GM23338 (cell line): ENCODE measurements around the gene ANKZF1. TPM values are rescaled to one million over a fixed set of nuclear protein-coding genes. Genes with fewer than 3 reads are reported as not detected.

Experiments used
- ATAC-seq: fragments of 200-7000 bp; cut with Tn5 transposase; 3 replicates; pipeline ENCODE4 v1.9.1; 2020
- DNase-seq: peaks from one replicate; pipeline ENCODE4 v3.0.0-alpha.2; 2015; ENCODE audit warnings: low spot score
- H2AFZ ChIP-seq: fragments of 200-600 bp; sonication (generic); 2 replicates; pipeline ENCODE4 v1.8.0; 2016; ENCODE audit warnings: antibody characterized with exemption, mild to moderate bottlenecking, moderate library complexity
- H3F3A ChIP-seq: fragments of 200-600 bp; sonication (generic); replicated peaks from 2 replicates; pipeline ENCODE4 v1.8.0; 2017; ENCODE audit warnings: antibody characterized with exemption, mixed run types, low read depth
- H3K27ac ChIP-seq: fragments of 200-600 bp; sonication (generic); 2 replicates; pipeline ENCODE4 v1.6.1; 2016; ENCODE audit warnings: low read depth
- H3K27me3 ChIP-seq: fragments of 200-600 bp; sonication (generic); 2 replicates; pipeline ENCODE4 v1.8.0; 2016; ENCODE audit warnings: mild to moderate bottlenecking, mixed run types, moderate library complexity; ENCODE audit not compliant: insufficient read depth
- H3K36me3 ChIP-seq: fragments of 200-600 bp; sonication (generic); 2 replicates; pipeline ENCODE4 v1.8.0; 2016; ENCODE audit warnings: mild to moderate bottlenecking; ENCODE audit not compliant: insufficient read depth
- H3K4me1 ChIP-seq: fragments of 200-600 bp; sonication (generic); 2 replicates; pipeline ENCODE4 v1.8.0; 2016; ENCODE audit warnings: mild to moderate bottlenecking, moderate library complexity; ENCODE audit not compliant: insufficient read depth
- H3K4me2 ChIP-seq: fragments of 200-600 bp; sonication (generic); 2 replicates; pipeline ENCODE4 v1.7.1; 2017; ENCODE audit warnings: mixed run types
- H3K4me3 ChIP-seq: fragments of 200-600 bp; sonication (generic); 2 replicates; pipeline ENCODE4 v1.6.1; 2016; ENCODE audit warnings: mixed run types
- H3K79me2 ChIP-seq: fragments of 200-600 bp; sonication (generic); replicated peaks from 2 replicates; pipeline ENCODE4 v1.8.0; 2017; ENCODE audit warnings: mild to moderate bottlenecking; ENCODE audit not compliant: insufficient read depth
- H3K9me2 ChIP-seq: fragments of 200-600 bp; sonication (generic); 2 replicates; pipeline ENCODE4 v1.8.0; 2017; ENCODE audit not compliant: insufficient read depth
- H4K20me1 ChIP-seq: fragments of 200-600 bp; sonication (generic); replicated peaks from 2 replicates; pipeline ENCODE4 v1.8.0; 2017; ENCODE audit warnings: mild to moderate bottlenecking; ENCODE audit not compliant: insufficient read depth
- H3K27ac Mint-ChIP-seq: 2 replicates; pipeline ENCODE4 v1.8.0; 2020; ENCODE audit warnings: inconsistent platforms, mild to moderate bottlenecking, moderate library complexity, mixed read lengths
- H3K27me3 Mint-ChIP-seq: 3 replicates; pipeline ENCODE4 v1.8.0; 2022; ENCODE audit warnings: low read depth, mild to moderate bottlenecking, moderate library complexity, mixed read lengths, inconsistent platforms; ENCODE audit not compliant: insufficient read depth, poor library complexity
- H3K36me3 Mint-ChIP-seq: 3 replicates; pipeline ENCODE4 v1.8.0; 2021; ENCODE audit warnings: low read depth, mild to moderate bottlenecking, inconsistent platforms, moderate library complexity, mixed read lengths
- H3K4me1 Mint-ChIP-seq: 3 replicates; pipeline ENCODE4 v1.8.0; 2020; ENCODE audit warnings: mild to moderate bottlenecking, inconsistent platforms, mixed read lengths
- H3K4me3 Mint-ChIP-seq: 3 replicates; pipeline ENCODE4 v1.8.0; 2021; ENCODE audit warnings: moderate library complexity, mild to moderate bottlenecking, inconsistent platforms, mixed read lengths
- H3K9me3 Mint-ChIP-seq: 3 replicates; pipeline ENCODE4 v1.8.0; 2020; ENCODE audit warnings: moderate library complexity, mild to moderate bottlenecking, inconsistent platforms, mixed read lengths
- CREB1 ChIP-seq: fragments of 250-450 bp; sonication (Bioruptor Pico); IDR thresholded peaks from 2 replicates; pipeline ENCODE4 v1.5.0; 2020; ENCODE audit warnings: low read depth, mild to moderate bottlenecking, moderate library complexity
- CTCF ChIP-seq, 2 experiments: fragments of 200-600 bp in 1 of 2; sonication (generic) in 1 of 2; conservative IDR thresholded peaks; 2 replicates each; pipeline versions ENCODE4 v1.5.1 to v1.6.1; 2016 to 2017; ENCODE audit warnings: antibody characterized with exemption in 2 of 2, low read depth in 2 of 2, mild to moderate bottlenecking in 2 of 2, moderate library complexity in 1 of 2
- EZH2 ChIP-seq: fragments of 200-600 bp; sonication (generic); IDR thresholded peaks from one replicate; pipeline ENCODE4 v1.8.0; 2017; ENCODE audit warnings: antibody characterized with exemption, mild to moderate bottlenecking, low read depth; ENCODE audit not compliant: unreplicated experiment
- EZH2phosphoT487 ChIP-seq: fragments of 200-600 bp; sonication (generic); IDR thresholded peaks from one replicate; pipeline ENCODE4 v1.8.1; 2018; ENCODE audit warnings: antibody characterized with exemption; ENCODE audit not compliant: unreplicated experiment
- JUNB ChIP-seq: IDR thresholded peaks from one replicate; pipeline ENCODE4 v1.6.1; 2016; ENCODE audit warnings: antibody characterized with exemption; ENCODE audit not compliant: unreplicated experiment
- NANOG ChIP-seq: IDR thresholded peaks from 2 replicates; pipeline ENCODE4 v1.6.1; 2016; ENCODE audit warnings: antibody characterized with exemption, borderline replicate concordance
- POLR2AphosphoS5 ChIP-seq: IDR thresholded peaks from 2 replicates; pipeline ENCODE4 v1.6.1; 2016; ENCODE audit warnings: antibody characterized with exemption, low read depth
- STAT1 ChIP-seq: IDR thresholded peaks from one replicate; pipeline ENCODE4 v1.6.1; 2016; ENCODE audit warnings: antibody characterized with exemption; ENCODE audit not compliant: unreplicated experiment
- ZNF114 ChIP-seq: fragments of 250-450 bp; sonication (Bioruptor Pico); IDR thresholded peaks from 2 replicates; pipeline ENCODE4 v1.5.0; 2020; ENCODE audit warnings: mild to moderate bottlenecking, moderate library complexity
- ZNF331 ChIP-seq: fragments of 250-450 bp; sonication (Bioruptor Pico); IDR thresholded peaks from 2 replicates; pipeline ENCODE4 v1.5.0; 2020; ENCODE audit warnings: low read depth, mild to moderate bottlenecking, moderate library complexity
- ZNF462 ChIP-seq: fragments of 250-450 bp; sonication (Bioruptor Pico); IDR thresholded peaks from 2 replicates; pipeline ENCODE4 v1.5.0; 2020; ENCODE audit warnings: mild to moderate bottlenecking, moderate library complexity
- polyA plus RNA-seq: library from polyadenylated mRNA; unstranded; fragments of >200 nt; fragmentation: Nextera tagmentation; extraction: Ambion mirVana; gene quantifications from 2 replicates; pipeline ENCODE4 v1.2.1, GENCODE V29; 2016
- total RNA-seq: library from RNA; depleted of rRNA; stranded (reverse); fragments of >200 nt; shearing (Covaris generic); gene quantifications from 2 replicates; pipeline ENCODE4 v1.2.3, GENCODE V29; 2014
- TF ChIP-seq, protein P1 (sequence below): IDR thresholded peaks from 2 replicates; pipeline ENCODE4 v1.6.1; 2016; ENCODE audit warnings: antibody characterized with exemption
- TF ChIP-seq, protein P2 (sequence below): IDR thresholded peaks from one replicate; pipeline ENCODE4 v1.6.1; 2018; ENCODE audit warnings: antibody characterized with exemption; ENCODE audit not compliant: unreplicated experiment

The ANKZF1 gene
- total and polyA plus RNA-seq, 2 experiments from 2014 or later: 29.9 to 61.9 TPM

DNA sequence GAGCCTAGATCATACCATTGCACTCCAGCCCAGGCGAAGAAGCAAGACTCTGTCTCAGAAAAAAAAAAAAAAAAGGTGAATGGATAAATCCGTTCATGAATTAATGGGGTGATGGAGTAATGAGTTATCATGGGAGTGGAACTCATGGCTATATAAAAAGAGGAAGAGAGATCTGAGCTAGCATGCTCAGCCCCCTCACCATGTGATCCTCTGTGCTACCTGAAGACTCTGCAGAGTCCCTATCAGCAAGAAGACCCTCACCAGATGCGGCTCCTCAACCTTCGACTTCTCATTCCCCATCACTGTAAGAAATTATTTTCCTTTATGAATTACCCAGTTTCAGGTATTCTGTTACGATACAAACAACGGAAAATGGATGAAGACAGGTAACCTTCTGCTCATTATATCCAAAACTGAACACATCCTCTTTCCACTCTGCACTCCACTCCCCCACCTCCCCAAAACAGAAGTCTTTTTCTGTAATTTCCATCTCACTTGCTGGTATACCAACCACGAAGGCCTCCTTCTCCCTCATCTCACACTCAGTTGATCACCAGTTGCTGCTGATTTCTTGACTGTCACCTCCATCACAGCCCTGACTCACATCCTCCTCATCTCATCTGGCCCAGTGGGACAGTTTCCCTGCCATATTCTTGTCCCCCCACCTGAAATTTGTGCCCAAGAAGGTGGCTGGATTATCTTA is 42.7 kb upstream of the ANKZF1 start:
- H3K9me2 ChIP-seq: no peaks in the 10 kb centered on the region
- Mint-ChIP-seq H3K4me1 (no peaks in the 10 kb centered on the region), H3K9me3 (no peaks in the 10 kb centered on the region; the same call in 2 of the 3 replicates), H3K27me3 (no peaks in the 10 kb centered on the region), H3K36me3 (peaks cover 8% of the 10 kb centered on the region), H3K4me3 (no peak overlapping the region), H3K27ac (no peak overlapping the region)
- no peak overlapping the region for H3K4me3 ChIP-seq
- H3K4me2 ChIP-seq: no peak overlapping the region
- no peak for DNase-seq
- TF ChIP-seq, protein P1, sequence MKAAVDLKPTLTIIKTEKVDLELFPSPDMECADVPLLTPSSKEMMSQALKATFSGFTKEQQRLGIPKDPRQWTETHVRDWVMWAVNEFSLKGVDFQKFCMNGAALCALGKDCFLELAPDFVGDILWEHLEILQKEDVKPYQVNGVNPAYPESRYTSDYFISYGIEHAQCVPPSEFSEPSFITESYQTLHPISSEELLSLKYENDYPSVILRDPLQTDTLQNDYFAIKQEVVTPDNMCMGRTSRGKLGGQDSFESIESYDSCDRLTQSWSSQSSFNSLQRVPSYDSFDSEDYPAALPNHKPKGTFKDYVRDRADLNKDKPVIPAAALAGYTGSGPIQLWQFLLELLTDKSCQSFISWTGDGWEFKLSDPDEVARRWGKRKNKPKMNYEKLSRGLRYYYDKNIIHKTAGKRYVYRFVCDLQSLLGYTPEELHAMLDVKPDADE: no peak
- TF ChIP-seq CTCF (conservative IDR thresholded peaks at IDR 0.05; ENCODE audit: low read depth in 2 of 2): no peak
- TF ChIP-seq POLR2AphosphoS5: no peak
- no peak for TF ChIP-seq ZNF114 (CRISPR knock-in tag)
- no peak for TF ChIP-seq CREB1
- TF ChIP-seq EZH2: no peak
- TF ChIP-seq, protein P2, sequence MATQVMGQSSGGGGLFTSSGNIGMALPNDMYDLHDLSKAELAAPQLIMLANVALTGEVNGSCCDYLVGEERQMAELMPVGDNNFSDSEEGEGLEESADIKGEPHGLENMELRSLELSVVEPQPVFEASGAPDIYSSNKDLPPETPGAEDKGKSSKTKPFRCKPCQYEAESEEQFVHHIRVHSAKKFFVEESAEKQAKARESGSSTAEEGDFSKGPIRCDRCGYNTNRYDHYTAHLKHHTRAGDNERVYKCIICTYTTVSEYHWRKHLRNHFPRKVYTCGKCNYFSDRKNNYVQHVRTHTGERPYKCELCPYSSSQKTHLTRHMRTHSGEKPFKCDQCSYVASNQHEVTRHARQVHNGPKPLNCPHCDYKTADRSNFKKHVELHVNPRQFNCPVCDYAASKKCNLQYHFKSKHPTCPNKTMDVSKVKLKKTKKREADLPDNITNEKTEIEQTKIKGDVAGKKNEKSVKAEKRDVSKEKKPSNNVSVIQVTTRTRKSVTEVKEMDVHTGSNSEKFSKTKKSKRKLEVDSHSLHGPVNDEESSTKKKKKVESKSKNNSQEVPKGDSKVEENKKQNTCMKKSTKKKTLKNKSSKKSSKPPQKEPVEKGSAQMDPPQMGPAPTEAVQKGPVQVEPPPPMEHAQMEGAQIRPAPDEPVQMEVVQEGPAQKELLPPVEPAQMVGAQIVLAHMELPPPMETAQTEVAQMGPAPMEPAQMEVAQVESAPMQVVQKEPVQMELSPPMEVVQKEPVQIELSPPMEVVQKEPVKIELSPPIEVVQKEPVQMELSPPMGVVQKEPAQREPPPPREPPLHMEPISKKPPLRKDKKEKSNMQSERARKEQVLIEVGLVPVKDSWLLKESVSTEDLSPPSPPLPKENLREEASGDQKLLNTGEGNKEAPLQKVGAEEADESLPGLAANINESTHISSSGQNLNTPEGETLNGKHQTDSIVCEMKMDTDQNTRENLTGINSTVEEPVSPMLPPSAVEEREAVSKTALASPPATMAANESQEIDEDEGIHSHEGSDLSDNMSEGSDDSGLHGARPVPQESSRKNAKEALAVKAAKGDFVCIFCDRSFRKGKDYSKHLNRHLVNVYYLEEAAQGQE: no peak
- no peak for TF ChIP-seq STAT1
- no peak for TF ChIP-seq EZH2phosphoT487
- no peak for TF ChIP-seq ZNF331 (CRISPR knock-in tag)
- no peak for TF ChIP-seq ZNF462 (CRISPR knock-in tag)
- TF ChIP-seq JUNB: no peak
- no peak for TF ChIP-seq NANOG
- no peaks in the 10 kb centered on the region for H3K27me3 ChIP-seq
- no peak for ATAC-seq
- 0 out of 2 replicates have a peak, but pooled peaks cover 3% of the 10 kb centered on the region for H3F3A ChIP-seq
- no peaks in the 10 kb centered on the region; the same call in 1 of the 2 replicates for H4K20me1 ChIP-seq
- H3K4me1 ChIP-seq: no peaks in the 10 kb centered on the region
- no peak overlapping the region for H2AFZ ChIP-seq
- no peaks in the 10 kb centered on the region for H3K79me2 ChIP-seq
- H3K36me3 ChIP-seq: no peaks in the 10 kb centered on the region
- H3K27ac ChIP-seq: no peak overlapping the region
